Myocyte (in vitro differentiated cells): ENCODE measurements around the gene KRTAP4-5. TPM values are rescaled to one million over a fixed set of nuclear protein-coding genes. Genes with fewer than 3 reads are reported as not detected.
"Not testable (repeated sequence)": the region's sequence is repeated elsewhere in the genome, so short reads cannot be mapped to it uniquely, and the experiment has no call there.

Experiments
- DNase-seq: peaks from one replicate; pipeline ENCODE4 v3.0.0-alpha.2; 2012; ENCODE audit warnings: low read depth
- polyA plus RNA-seq: library from polyadenylated mRNA; unstranded; fragments of >200 nt; gene quantifications from one replicate; pipeline ENCODE4 v1.2.1, GENCODE V29; 2012; ENCODE audit warnings: missing spikeins
- total RNA-seq: library from RNA; depleted of rRNA; stranded (reverse); fragments of >200 nt; gene quantifications from 2 replicates; pipeline ENCODE4 v1.2.3, GENCODE V29; 2014

The KRTAP4-5 gene
- not detected in 2 replicates for total RNA-seq
- polyA plus RNA-seq: not detected

- no peak for DNase-seq
These were observed at the start of gene KRTAP4-5 for GRCh38 chr17:41149652-41149985. Gene KRTAP4-5 (minus strand): TSS chr17:41149825. CDS start chr17:41149767, 58 bp downstream.

DNA sequence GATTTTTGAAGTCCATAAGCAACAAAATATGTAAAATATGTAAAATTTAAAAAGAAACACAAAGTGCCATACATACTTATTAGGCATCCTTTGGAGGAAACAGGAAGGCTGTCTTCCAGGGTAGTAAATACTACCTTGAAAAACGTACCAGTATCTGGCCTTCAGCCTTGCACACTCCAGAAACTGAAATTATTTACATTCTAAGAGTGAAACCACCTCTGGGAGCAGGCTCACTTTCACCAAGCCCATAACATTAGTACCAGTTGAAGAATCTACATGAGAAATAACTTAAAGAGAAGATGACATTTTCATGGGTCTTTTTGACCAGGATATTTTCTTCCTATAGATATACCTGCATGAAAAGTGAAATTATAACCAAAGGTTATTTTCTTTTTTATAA lies 46.4 kb upstream of the KRTAP4-5 start:
- DNase-seq: no peak

DNA sequence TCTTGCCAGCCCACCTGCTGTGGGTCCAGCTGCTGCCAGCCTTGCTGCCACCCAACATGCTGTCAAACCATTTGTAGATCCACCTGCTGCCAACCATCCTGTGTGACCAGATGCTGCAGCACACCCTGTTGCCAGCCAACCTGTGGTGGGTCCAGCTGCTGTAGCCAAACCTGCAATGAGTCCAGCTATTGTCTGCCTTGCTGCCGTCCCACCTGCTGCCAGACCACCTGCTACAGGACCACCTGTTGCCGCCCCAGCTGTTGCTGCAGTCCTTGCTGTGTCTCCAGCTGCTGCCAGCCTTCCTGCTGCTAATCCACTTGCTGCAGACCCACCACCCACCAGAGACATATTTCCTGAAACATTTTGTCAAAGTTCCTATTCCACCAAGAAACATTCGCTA lies 40.7 kb upstream of the KRTAP4-5 start:
- DNase-seq: peak; percentile 22

DNA sequence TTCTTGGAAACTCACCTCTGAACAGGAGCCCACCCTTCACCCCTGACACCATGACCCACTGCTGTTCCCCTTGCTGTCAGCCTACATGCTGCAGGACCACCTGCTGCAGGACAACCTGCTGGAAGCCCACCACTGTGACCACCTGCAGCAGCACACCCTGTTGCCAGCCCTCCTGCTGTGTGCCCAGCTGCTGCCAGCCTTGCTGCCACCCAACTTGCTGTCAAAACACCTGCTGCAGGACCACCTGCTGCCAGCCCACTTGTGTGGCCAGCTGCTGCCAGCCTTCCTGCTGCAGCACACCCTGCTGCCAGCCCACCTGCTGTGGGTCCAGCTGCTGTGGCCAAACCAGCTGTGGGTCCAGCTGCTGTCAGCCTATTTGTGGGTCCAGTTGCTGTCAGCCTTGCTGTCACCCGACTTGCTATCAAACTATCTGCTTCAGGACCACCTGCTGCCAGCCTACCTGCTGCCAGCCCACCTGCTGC lies 40.3 kb upstream of the KRTAP4-5 start, which contains the start of gene KRTAP9-1:
Gene KRTAP9-1, plus strand, starts transcription at position 51 of the 482 bp plus-strand sequence. Its CDS starts 0 bp downstream, at position 51.
- not testable (repeated sequence) for DNase-seq

DNA sequence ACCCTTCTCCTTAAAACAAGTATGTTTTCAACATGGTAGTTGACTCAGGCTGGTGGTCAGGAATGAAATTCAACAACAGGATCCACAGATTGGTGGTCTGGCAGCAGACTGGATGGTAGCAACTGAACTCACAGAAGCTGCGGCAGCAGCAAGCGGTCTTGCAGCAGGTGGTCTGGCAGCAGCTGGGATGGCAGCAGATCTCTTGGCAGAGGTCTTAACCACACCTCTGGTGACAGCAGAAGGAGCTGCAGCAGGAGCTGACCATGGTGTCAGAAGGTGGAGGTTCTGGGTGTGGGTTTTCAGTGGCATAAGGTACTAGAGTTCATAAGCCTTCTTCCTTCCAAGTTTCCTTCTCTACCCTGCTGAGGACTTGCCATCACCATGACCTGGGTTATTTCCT lies 37.2 kb upstream of the KRTAP4-5 start:
- peak; percentile 95 for DNase-seq

GRCh38 chr17:41185001-41185400 lies 35.4 kb upstream of the KRTAP4-5 start:
- no peak for DNase-seq

DNA sequence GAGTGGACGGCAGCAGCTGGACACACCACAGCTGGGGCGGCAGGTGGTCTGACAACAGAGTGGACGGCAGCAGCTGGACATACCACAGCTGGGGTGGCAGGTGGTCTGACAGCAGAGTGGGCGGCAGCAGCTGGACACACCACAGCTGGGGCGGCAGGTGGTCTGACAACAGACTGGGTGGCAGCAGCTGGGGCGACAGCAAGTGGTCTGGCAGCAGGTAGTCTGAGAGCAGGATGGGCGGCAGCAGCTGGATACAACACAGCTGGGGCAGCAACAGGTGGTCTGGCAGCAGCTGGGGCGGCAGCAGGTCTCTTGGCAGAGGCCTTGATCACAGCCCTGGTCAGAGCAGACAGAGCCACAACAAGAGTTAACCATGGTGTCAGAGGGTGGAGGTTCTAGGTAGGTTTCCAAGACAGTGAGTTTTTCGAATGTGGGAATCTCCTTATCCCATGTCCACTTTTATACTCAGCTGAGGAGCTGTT lies 34.9 kb upstream of the KRTAP4-5 start, which contains the start of gene KRTAP4-1:
Gene KRTAP4-1, minus strand, starts transcription at position 432 of the 482 bp plus-strand sequence. Its CDS starts 57 bp downstream, at position 375.
- peak; percentile 43 for DNase-seq

DNA sequence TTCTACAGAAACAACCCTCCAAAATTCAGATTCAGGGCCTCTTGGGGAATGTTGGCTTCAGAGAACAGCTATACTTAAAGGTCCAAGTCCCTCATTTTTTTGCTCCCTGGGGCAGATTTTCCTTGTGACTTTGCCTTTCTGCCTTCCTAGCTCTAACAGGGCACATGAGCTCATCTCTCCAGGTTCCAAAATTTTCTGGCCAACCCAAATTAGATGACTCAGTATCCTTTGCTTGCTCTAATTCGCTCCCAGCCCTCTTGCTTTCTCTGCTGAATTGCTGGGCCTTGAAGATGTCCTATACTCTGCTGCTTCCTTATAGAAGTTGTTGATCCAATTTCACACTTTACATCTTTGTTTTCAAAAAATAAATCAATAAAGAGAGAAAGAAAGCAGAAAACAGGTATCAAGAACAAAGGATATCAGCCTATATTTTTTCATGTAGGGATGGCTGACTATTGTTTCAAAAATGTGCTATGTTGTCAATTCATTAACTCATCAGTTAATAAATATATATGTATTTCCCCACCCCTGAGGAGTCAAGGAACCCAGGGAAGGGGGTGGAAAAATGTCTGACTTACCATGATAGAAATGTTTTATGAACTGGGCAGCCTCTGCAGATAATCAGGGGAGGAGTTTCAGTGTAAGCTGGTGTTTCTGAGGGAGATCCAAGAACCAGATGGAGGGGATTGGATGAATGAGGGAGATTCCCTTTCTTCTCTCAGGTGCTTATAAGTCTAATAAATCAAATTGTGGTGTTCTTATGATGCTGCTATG lies 29.4 kb upstream of the KRTAP4-5 start:
- DNase-seq: no peak

GRCh38 chr17:41178341-41178740 lies 28.7 kb upstream of the KRTAP4-5 start:
- DNase-seq: no peak

DNA sequence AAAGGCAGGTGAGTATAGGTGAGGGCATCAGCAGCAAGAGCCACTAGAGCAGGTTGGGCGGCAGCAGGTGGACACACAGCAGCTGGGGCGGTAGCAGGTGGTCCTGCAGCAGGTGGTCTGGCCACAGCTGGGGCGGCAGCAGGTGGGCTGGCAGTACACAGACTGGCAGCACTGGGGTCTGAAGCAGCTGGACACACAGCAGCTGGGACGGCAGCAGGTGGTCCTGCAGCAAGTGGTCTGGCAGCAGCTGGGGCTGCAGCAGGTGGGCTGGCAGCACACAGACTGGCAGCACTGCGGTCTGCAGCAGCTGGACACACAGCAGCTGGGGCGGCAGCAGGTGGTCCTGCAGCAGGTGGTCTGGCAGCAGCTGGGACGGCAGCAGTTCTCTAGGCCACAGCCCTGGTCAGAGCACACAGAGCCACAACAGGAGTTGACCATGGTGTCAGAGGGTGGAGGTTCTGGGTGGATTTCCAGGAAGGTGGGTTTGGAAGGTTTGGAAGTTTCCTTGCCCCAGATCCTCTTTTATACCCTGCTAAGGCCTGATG lies 28.2 kb upstream of the KRTAP4-5 start, which contains the start of gene KRTAP4-2:
Gene KRTAP4-2, minus strand, starts transcription at position 495 of the 545 bp plus-strand sequence. Its CDS starts 57 bp downstream, at position 438.
- DNase-seq: peak; percentile 9

- DNase-seq: no peak
These were observed 27.2 kb upstream of the KRTAP4-5 start for GRCh38 chr17:41176744-41177387.

DNA sequence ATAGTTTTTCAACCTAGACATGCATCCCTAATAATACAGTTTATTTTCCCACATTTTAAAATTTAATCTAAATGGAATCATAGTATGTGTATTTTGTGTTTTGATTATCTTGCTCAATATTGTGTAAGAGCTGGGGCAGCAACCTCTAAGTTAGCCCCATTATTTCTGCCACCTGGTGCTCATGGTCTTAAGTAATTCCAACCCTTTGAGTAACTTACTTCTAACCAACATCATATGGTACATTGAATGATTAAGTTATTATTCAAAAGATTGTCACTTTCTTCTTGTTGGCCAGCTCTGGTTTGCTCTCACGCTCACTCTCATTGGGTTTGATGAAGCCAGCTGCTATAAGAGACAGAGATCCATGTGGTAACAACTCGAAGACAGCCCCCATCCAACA lies 22.3 kb upstream of the KRTAP4-5 start:
- DNase-seq: no peak

GRCh38 chr17:41168121-41168520 lies 18.5 kb upstream of the KRTAP4-5 start, which contains the start of gene KRTAP4-3:
Gene KRTAP4-3 (minus strand): TSS chr17:41168221. CDS start chr17:41168172, 49 bp downstream.
- DNase-seq: no peak

GRCh38 chr17:41167561-41167960 lies 17.9 kb upstream of the KRTAP4-5 start:
- DNase-seq: no peak

- no peak for DNase-seq
These were observed 14.2 kb upstream of the KRTAP4-5 start for GRCh38 chr17:41163828-41164227.

GRCh38 chr17:41160648-41161047 lies 11.0 kb upstream of the KRTAP4-5 start, which contains the start of gene KRTAP4-4:
Gene KRTAP4-4 (minus strand): TSS chr17:41160748. CDS start chr17:41160691, 57 bp downstream.
- no peak for DNase-seq

- DNase-seq: not testable (repeated sequence)
These were observed 10.6 kb upstream of the KRTAP4-5 start for GRCh38 chr17:41160190-41160589.

DNA sequence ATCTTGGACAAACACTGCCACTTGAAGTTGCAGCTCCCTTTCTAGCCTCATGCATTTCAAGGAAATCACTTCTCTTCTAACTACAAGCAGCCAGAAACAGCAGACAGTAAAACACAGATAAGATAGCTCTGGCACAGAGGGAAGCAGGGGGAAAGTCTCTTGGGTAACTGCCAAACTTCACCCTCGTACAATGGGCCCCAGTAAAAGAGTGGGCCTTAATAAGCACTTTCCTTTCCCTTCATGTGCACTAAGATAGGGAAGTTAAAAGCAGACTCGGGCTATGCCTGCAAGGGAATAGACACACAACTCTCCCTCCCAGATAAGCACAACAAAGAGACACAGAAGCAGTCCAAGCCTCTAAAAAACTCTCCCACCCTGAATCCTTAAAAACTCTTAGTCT lies 4.2 kb upstream of the KRTAP4-5 start:
- DNase-seq: no peak

DNA sequence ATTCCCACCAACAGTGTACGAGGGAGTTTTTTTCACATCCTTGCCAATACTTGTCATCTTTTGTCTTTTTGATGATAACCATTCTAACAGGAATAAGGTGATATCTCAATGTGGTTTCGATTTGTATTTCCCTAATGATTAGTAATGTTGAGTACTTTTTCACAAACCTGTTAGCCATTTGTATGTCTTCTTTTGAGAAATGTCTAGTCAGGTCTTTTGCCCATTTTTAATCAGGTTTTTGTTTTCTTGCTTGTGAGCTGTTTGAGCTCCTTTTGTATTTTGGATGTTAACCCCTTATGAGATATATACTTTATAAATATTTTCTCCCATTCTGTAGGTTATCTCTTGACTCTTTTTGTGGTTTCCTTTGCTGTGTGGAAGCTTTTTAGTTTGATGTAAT lies 1.9 kb upstream of the KRTAP4-5 start:
- DNase-seq: no peak

- DNase-seq: no peak
These were observed 401 bp upstream of the KRTAP4-5 start for GRCh38 chr17:41150026-41150425.

GRCh38 chr17:41148971-41149651 lies 514 bp downstream of the KRTAP4-5 start:
- DNase-seq: peak; percentile 14
